HEK293T (cell line): ENCODE results near the gene UGT1A7.

Source experiments
- ARNT ChIP-seq: fragments of 450-650 bp; IDR thresholded peaks from 2 replicates; pipeline ENCODE4 v1.6.1; 2017; ENCODE audit warnings: mild to moderate bottlenecking
- BHLHE40 ChIP-seq: fragments of 450-650 bp; IDR thresholded peaks from 2 replicates; pipeline ENCODE4 v1.6.1; 2016; ENCODE audit warnings: mild to moderate bottlenecking, moderate library complexity, borderline replicate concordance
- CTBP1 ChIP-seq: fragments of 450-650 bp; IDR thresholded peaks from 2 replicates; pipeline ENCODE4 v1.6.1; 2016; ENCODE audit warnings: borderline replicate concordance
- ELF4 ChIP-seq: fragments of 450-650 bp; IDR thresholded peaks from 2 replicates; pipeline ENCODE4 v1.6.1; 2017; ENCODE audit warnings: antibody characterized with exemption
- HDGF ChIP-seq: fragments of 450-650 bp; IDR thresholded peaks from 2 replicates; pipeline ENCODE4 v1.6.1; 2017; ENCODE audit warnings: antibody characterized with exemption, borderline replicate concordance
- SP1 ChIP-seq: fragments of 450-650 bp; IDR thresholded peaks from 2 replicates; pipeline ENCODE4 v1.6.1; 2017
- SUZ12 ChIP-seq: fragments of 450-650 bp; IDR thresholded peaks from 2 replicates; pipeline ENCODE4 v1.6.1; 2016; ENCODE audit warnings: mild to moderate bottlenecking
- ZNF384 ChIP-seq: fragments of 450-650 bp; IDR thresholded peaks from 2 replicates; pipeline ENCODE4 v1.6.1; 2016
- TF ChIP-seq, protein P1 (sequence below): fragments of 450-650 bp; IDR thresholded peaks from 2 replicates; pipeline ENCODE4 v1.6.1; 2016

DNA sequence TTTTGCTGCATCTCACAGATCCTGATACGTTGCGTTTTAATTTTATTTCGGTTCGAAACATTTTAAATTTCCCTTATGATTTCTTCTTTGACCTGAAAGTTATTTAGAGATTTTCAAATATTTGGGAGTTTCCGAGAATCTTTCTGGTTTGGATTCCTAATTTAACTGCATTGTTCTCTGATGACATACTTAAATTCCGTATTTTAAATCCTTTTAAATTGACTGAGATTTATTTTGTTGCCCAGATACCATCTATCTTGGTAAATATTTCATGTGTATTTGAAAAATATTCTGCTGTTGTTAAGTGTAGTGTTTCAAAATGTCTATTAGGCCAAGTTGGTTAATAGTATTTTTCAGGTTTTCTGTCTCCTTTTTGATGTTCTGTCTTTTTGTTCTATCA lies 134.2 kb downstream of the UGT1A7 start:
- no peak for TF ChIP-seq CTBP1
- TF ChIP-seq ELF4: no peak
- TF ChIP-seq ZNF384: no peak
- TF ChIP-seq SP1: no peak
- no peak for TF ChIP-seq SUZ12
- TF ChIP-seq, protein P1, sequence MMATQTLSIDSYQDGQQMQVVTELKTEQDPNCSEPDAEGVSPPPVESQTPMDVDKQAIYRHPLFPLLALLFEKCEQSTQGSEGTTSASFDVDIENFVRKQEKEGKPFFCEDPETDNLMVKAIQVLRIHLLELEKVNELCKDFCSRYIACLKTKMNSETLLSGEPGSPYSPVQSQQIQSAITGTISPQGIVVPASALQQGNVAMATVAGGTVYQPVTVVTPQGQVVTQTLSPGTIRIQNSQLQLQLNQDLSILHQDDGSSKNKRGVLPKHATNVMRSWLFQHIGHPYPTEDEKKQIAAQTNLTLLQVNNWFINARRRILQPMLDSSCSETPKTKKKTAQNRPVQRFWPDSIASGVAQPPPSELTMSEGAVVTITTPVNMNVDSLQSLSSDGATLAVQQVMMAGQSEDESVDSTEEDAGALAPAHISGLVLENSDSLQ: no peak
- TF ChIP-seq BHLHE40: no peak
- TF ChIP-seq HDGF: no peak
- no peak for TF ChIP-seq ARNT
